ENCODE data around the gene IRX6. TPM values are rescaled to one million over a fixed set of nuclear protein-coding genes. Genes with fewer than 3 reads are reported as not detected.

IRX6 gene
- total and polyA plus RNA-seq, 2 of the 4 experiments (the other 2 are of a cell fraction), result not detected

DNA sequence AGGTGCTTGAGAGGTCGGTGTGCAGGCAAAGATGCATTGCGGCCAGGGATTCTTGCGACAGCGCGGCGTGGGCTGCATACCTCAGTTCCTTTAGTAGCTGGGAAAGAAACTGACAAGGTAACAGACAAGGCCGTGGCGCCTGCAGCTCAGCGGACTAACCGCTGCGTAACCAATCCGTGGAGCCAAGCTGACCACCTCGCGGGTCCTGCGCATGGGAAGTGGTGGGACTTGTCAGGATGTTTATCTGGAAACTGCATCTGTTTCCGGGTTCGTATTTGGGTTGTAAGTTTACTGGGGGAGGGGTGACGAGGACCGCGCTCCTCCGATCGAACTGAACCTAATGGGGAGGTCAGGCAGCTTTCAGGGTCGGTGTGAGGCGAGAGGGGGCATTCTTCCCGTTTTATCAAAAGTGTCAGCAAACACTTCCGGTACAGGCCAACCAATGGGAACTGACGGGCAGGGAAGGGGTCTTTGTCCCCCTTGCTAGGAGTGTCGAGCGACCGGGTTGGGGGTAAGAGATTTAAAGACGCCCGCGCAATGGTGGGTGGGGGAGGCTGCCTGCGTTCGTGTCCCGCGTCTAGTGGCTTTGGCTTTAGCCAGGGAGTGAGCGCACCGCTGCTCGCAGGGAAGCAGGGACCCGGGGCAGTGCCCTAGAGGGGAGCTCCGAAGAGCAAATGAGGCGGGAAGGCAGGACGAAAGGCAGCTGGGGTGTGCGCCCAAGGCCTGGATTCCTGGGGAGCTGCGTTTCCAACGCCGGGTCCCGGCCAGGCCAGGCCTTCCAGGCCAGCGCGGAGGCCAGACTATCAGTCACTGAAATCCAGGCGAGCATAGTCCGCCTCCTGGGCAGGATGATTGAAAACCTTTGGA, 7.0 kb downstream of the IRX6 start:
- Histone ChIP-seq H3K4me1 (ENCODE audit: control insufficient read depth, insufficient read depth, low read length) (no peaks in the 10 kb centered on the region), H3K36me3 (ENCODE audit: control insufficient read depth, insufficient read depth, low read length) (no peaks in the 10 kb centered on the region), H3K23ac (ENCODE audit: low read depth, low read length) (no peak overlapping the region), H4K20me1 (ENCODE audit: insufficient read depth, low read length) (no peaks in the 10 kb centered on the region), H3K79me1 (ENCODE audit: low read depth in 1 of 2, low read length in 2 of 2) (no peaks in the 10 kb centered on the region), H3K9me1 (ENCODE audit: insufficient read depth, low read length) (no peaks in the 10 kb centered on the region), H3K9me3 (ENCODE audit: control insufficient read depth, insufficient read depth, low read length) (no peaks in the 10 kb centered on the region), H3K4ac (ENCODE audit: low read depth, low read length) (no peak overlapping the region), H2BK120ac (ENCODE audit: low read depth, low read length) (no peak overlapping the region), H2BK15ac (ENCODE audit: low read depth, low read length) (no peak overlapping the region), H3K56ac (ENCODE audit: extremely low read depth, insufficient read depth, low read length) (no peak overlapping the region), H3K9ac (ENCODE audit: low read depth, low read length) (no peak overlapping the region), H3K18ac (ENCODE audit: low read depth, low read length) (no peak overlapping the region), H2AFZ (replicated peaks; ENCODE audit: low read length, poor library complexity) (no peak overlapping the region), H4K8ac (ENCODE audit: low read depth in 2 of 2, low read length in 2 of 2) (no peak overlapping the region), H2AK9ac (replicated peaks; ENCODE audit: low read depth, low read length, poor library complexity) (no peak overlapping the region), H4K5ac (ENCODE audit: low read depth, low read length) (no peak overlapping the region), H2AK5ac (ENCODE audit: low read depth, low read length) (no peak overlapping the region), H3K27ac (ENCODE audit: insufficient read depth, low read length) (no peak overlapping the region), H2BK5ac (ENCODE audit: low read depth, low read length, poor library complexity, severe bottlenecking) (no peak overlapping the region), H3K4me3 (ENCODE audit: insufficient read depth, low read depth, low read length) (no peak overlapping the region), H3K27me3 (ENCODE audit: control insufficient read depth, insufficient read depth, low read length) (peaks cover 45% of the 10 kb centered on the region), H4K91ac (ENCODE audit: insufficient read depth, low read depth, low read length) (no peak overlapping the region), H3K4me2 (ENCODE audit: low read depth, low read length) (no peak overlapping the region), H2BK20ac (ENCODE audit: low read depth, low read length) (no peak overlapping the region), H3K14ac (replicated peaks; ENCODE audit: low read depth, low read length) (no peak overlapping the region)
- no peak for TF ChIP-seq CEBPB (IDR thresholded peaks at IDR 0.05; ENCODE audit: low read depth, low read length)
- no peak for TF ChIP-seq RAD21 (IDR thresholded peaks at IDR 0.05; ENCODE audit: low read length)
- TF ChIP-seq MAFK (IDR thresholded peaks at IDR 0.05; ENCODE audit: low read depth, low read length), result no peak
- no peak for TF ChIP-seq MXI1 (IDR thresholded peaks at IDR 0.05; ENCODE audit: borderline replicate concordance, low read depth, low read length)
- BruUV-seq (replicated peaks), result no TSS peak
- 2% methylated on average over 32 of the region's 53 CpGs; no CpG with 5 or more reads in 1 of the 2 experiments for WGBS, 2 experiments (ENCODE audit: extremely low coverage in 2 of 2, insufficient read length in 1 of 2)
- intact Hi-C loops (cut with micrococcal nuclease), result no loop called here
- ATAC-seq (ENCODE audit: low read depth), result no peak
- dilution Hi-C loops (cut with HindIII; ENCODE audit: low sequenced_read_pairs, unreplicated experiment), result no loop called here
- in situ Hi-C loops (cut with MboI; ENCODE audit: low sequenced_read_pairs), result no loop called here
- DNase-seq, result no peak
- POLR2A ChIA-PET (ENCODE audit: unreplicated experiment), result no interaction called here
- CTCF ChIA-PET, result no interaction called here
